ENCODE results near the gene TDP2. TPM values are rescaled to one million over a fixed set of nuclear protein-coding genes. Genes with fewer than 3 reads are reported as not detected.

The TDP2 gene
- total RNA-seq, 1 donor from 2014 or later: 11.5 TPM

DNA sequence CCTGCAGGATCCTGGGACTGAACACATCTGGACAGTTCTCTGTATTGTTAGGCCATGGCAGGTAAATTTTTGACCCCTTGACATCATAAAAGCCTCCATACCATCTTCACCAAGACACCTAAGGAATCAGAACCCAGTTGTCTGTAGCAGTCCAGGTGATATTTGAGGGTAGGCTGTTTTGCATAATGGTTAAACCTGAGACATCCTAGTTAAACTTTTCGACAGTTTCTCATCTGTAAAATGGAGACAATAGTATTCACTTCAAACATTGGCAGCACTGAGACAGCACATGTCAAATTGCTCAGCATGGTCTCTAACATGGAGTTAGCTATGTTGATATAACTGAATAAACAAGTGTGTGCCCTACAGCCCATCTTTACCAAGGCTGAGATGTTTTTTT is 27.5 kb upstream of the TDP2 start:
- H3K36me3 ChIP-seq (ENCODE audit: control insufficient read depth in 3 of 3, insufficient read depth in 3 of 3, low read length in 3 of 3): peaks cover 0 to 11% (median 6%) of the 10 kb centered on the region in 3 donors
- H3K27me3 ChIP-seq (ENCODE audit: control insufficient read depth in 3 of 3, insufficient read depth in 3 of 3, low read length in 3 of 3): no peaks in the 10 kb centered on the region
- no peak overlapping the region for H3K9ac ChIP-seq (ENCODE audit: low read depth in 1 of 3, low read length in 3 of 3)
- no peak overlapping the region for H3K4me3 ChIP-seq (ENCODE audit: low read length in 3 of 3)
- H3K4me1 ChIP-seq (ENCODE audit: control insufficient read depth in 3 of 3, insufficient read depth in 3 of 3, low read length in 3 of 3): no peaks in the 10 kb centered on the region
- no peak overlapping the region for H3K27ac ChIP-seq (ENCODE audit: low read depth, low read length)
- no peaks in the 10 kb centered on the region for H3K9me3 ChIP-seq (ENCODE audit: control insufficient read depth in 3 of 3, low read length in 3 of 3)

DNA sequence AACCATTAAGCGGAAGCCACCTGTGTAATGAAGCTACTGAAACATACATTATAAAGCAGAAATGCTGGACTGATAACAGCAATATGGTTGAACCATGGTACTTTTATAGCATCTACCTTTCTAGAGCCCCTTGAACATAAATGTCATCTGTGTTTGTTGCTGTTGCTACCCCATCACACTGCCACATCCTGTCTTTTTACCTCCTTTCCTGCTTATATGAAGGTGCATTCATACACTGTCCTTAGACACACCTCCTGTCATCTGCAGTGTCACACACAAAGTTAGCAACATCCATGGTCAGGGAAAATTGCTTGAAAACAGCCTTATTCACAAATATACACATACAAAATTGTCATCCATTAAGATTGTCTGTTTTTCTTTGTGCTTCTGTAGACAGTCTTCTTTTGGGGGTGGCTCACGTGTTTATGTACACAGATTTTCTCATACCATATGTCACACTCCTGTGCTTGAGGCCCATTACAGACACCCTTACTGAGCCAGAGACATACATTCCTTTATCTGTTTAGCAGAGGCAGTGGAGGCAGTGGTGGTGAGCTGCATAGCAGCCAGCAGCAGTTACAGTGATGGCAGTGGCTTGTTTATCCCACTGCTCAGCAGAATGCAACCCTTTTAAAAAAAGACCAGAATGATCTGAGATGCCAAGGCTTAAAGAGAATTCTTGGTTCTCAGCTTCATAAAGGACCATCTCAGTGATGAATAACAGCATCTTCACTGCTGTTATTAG is 26.3 kb upstream of the TDP2 start:
- H3K27ac ChIP-seq (ENCODE audit: low read depth, low read length): no peak overlapping the region
- H3K27me3 ChIP-seq (ENCODE audit: control insufficient read depth in 3 of 3, insufficient read depth in 3 of 3, low read length in 3 of 3): no peaks in the 10 kb centered on the region
- no peak overlapping the region for H3K9ac ChIP-seq (ENCODE audit: low read depth in 1 of 3, low read length in 3 of 3)
- H3K4me3 ChIP-seq (ENCODE audit: low read length in 3 of 3): no peak overlapping the region
- H3K36me3 ChIP-seq (ENCODE audit: control insufficient read depth in 3 of 3, insufficient read depth in 3 of 3, low read length in 3 of 3): peaks cover 0 to 4% (median 3%) of the 10 kb centered on the region in 3 donors
- no peaks in the 10 kb centered on the region for H3K9me3 ChIP-seq (ENCODE audit: control insufficient read depth in 3 of 3, low read length in 3 of 3)
- H3K4me1 ChIP-seq (ENCODE audit: control insufficient read depth in 3 of 3, insufficient read depth in 3 of 3, low read length in 3 of 3): no peaks in the 10 kb centered on the region

DNA sequence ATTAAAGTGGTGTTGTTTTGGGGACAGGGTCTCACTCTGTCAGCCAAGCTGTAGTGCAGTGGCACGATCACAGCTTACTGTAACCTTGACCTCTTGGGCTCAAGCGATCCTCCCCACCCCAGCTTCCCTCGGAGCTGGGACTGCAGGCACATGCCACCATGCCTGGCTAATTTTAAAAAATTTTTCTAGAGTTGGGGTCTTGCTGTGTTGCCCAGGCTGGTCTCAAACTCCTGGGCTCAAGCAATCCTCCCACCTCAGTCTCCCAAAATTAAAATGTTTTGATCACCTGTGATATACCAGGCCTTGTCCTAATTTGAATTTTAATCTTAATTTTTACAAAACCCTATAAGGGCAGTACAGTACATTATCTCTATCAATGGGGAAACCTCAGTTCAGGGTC is 25.7 kb upstream of the TDP2 start:
- no peaks in the 10 kb centered on the region for H3K27me3 ChIP-seq (ENCODE audit: control insufficient read depth in 3 of 3, insufficient read depth in 3 of 3, low read length in 3 of 3)
- H3K9me3 ChIP-seq (ENCODE audit: control insufficient read depth in 3 of 3, low read length in 3 of 3): no peaks in the 10 kb centered on the region
- no peak overlapping the region for H3K4me3 ChIP-seq (ENCODE audit: low read length in 3 of 3)
- H3K9ac ChIP-seq (ENCODE audit: low read depth in 1 of 3, low read length in 3 of 3): no peak overlapping the region
- H3K27ac ChIP-seq (ENCODE audit: low read depth, low read length): no peak overlapping the region
- no peaks in the 10 kb centered on the region for H3K36me3 ChIP-seq (ENCODE audit: control insufficient read depth in 3 of 3, insufficient read depth in 3 of 3, low read length in 3 of 3)
- H3K4me1 ChIP-seq (ENCODE audit: control insufficient read depth in 3 of 3, insufficient read depth in 3 of 3, low read length in 3 of 3): no peaks in the 10 kb centered on the region

DNA sequence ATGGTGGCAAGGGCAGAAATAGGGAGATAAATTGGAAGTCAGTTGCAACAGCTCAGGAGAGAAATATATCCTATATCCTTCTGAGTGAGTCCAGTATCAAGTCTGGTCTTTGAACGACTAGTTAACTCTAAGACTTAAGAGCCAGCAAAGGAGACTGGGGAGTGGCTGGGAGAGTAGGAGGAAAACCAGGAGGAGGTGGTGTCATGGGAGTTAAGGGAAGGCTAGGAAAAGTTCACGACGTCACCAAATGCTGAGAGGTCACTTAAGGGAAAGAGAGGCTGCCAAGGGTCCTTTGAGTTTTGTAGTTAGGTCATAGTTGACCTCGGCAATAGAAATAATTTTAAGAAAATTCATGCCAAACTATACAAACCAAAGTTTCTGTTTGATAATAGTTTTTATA is 25.3 kb upstream of the TDP2 start:
- Histone ChIP-seq H3K27me3 (ENCODE audit: control insufficient read depth in 3 of 3, insufficient read depth in 3 of 3, low read length in 3 of 3) (no peaks in the 10 kb centered on the region), H3K36me3 (ENCODE audit: control insufficient read depth in 3 of 3, insufficient read depth in 3 of 3, low read length in 3 of 3) (no peaks in the 10 kb centered on the region), H3K4me1 (ENCODE audit: control insufficient read depth in 3 of 3, insufficient read depth in 3 of 3, low read length in 3 of 3) (no peaks in the 10 kb centered on the region), H3K9me3 (ENCODE audit: control insufficient read depth in 3 of 3, low read length in 3 of 3) (no peaks in the 10 kb centered on the region), H3K27ac (ENCODE audit: low read depth, low read length) (no peak overlapping the region), H3K4me3 (ENCODE audit: low read length in 3 of 3) (no peak overlapping the region), H3K9ac (ENCODE audit: low read depth in 1 of 3, low read length in 3 of 3) (no peak overlapping the region)

DNA sequence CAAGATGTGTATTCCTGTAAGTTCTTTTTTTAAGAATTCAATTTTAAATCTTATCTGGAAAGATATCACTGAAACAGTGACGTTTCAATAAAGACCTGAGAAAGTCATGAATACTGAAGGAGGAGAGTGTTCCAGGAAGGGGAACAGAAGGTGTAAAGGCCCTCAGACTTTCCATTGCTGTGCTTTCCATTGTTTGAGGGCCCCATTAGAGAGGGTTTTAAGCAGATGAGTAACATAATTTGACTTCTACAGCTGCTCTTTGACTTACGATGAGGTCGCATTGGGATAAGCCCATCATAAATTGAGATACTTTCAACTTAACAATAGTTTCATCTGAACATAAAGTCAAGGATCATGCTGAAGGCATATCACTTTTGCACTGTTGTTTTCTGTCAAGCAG is 24.9 kb upstream of the TDP2 start:
- Histone ChIP-seq H3K9ac (ENCODE audit: low read depth in 1 of 3, low read length in 3 of 3) (no peak overlapping the region), H3K4me3 (ENCODE audit: low read length in 3 of 3) (no peak overlapping the region), H3K36me3 (ENCODE audit: control insufficient read depth in 3 of 3, insufficient read depth in 3 of 3, low read length in 3 of 3) (no peaks in the 10 kb centered on the region), H3K9me3 (ENCODE audit: control insufficient read depth in 3 of 3, low read length in 3 of 3) (no peaks in the 10 kb centered on the region), H3K27me3 (ENCODE audit: control insufficient read depth in 3 of 3, insufficient read depth in 3 of 3, low read length in 3 of 3) (no peaks in the 10 kb centered on the region), H3K4me1 (ENCODE audit: control insufficient read depth in 3 of 3, insufficient read depth in 3 of 3, low read length in 3 of 3) (no peaks in the 10 kb centered on the region), H3K27ac (ENCODE audit: low read depth, low read length) (no peak overlapping the region)

DNA sequence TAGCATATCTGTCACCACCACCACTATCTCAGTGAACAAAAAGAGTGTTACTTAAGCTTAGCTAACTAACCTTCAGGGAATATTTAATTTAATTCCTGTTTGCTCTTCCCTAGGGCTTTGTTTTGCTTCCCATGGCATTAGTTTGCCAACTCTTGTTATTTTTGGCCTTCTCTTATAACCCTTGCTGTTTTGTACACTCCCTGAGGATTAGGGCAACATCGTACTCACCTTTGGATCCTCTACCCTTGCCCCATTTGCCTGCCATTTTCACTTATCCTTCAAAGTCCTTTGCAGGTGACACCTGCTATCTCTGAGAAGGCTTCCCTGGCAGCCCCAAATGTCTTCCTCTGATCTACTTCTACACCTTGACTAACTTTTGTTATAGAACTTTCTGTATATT is 23.9 kb upstream of the TDP2 start:
- Histone ChIP-seq H3K4me3 (ENCODE audit: low read length in 3 of 3) (no peak overlapping the region), H3K9ac (ENCODE audit: low read depth in 1 of 3, low read length in 3 of 3) (no peak overlapping the region), H3K27me3 (ENCODE audit: control insufficient read depth in 3 of 3, insufficient read depth in 3 of 3, low read length in 3 of 3) (no peaks in the 10 kb centered on the region), H3K9me3 (ENCODE audit: control insufficient read depth in 3 of 3, low read length in 3 of 3) (no peaks in the 10 kb centered on the region), H3K36me3 (ENCODE audit: control insufficient read depth in 3 of 3, insufficient read depth in 3 of 3, low read length in 3 of 3) (no peaks in the 10 kb centered on the region), H3K27ac (ENCODE audit: low read depth, low read length) (no peak overlapping the region), H3K4me1 (ENCODE audit: control insufficient read depth in 3 of 3, insufficient read depth in 3 of 3, low read length in 3 of 3) (no peaks in the 10 kb centered on the region)

DNA sequence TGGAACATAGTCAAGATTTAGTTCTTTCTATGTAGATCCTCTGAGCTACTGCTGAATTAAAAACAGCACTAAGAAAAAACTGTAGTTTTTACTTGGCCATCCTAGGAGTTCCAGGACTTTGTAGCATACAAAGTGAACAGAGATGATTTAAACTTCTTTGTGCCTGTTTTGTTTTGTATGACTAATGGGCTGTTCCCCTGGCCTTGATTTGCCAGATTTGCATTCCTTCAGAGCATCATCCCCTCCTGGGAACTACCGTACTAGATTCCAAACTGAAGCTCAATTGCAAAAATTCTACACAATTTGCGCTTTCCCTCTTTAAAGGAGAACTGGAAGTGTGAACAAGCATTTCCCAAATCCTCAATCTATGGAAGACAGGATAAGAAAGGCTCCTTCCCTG is 23.3 kb upstream of the TDP2 start:
- Histone ChIP-seq H3K27ac (ENCODE audit: low read depth, low read length) (no peak overlapping the region), H3K9ac (ENCODE audit: low read depth in 1 of 3, low read length in 3 of 3) (no peak overlapping the region), H3K4me1 (ENCODE audit: control insufficient read depth in 3 of 3, insufficient read depth in 3 of 3, low read length in 3 of 3) (no peaks in the 10 kb centered on the region), H3K9me3 (ENCODE audit: control insufficient read depth in 3 of 3, low read length in 3 of 3) (no peaks in the 10 kb centered on the region), H3K4me3 (ENCODE audit: low read length in 3 of 3) (no peak overlapping the region), H3K36me3 (ENCODE audit: control insufficient read depth in 3 of 3, insufficient read depth in 3 of 3, low read length in 3 of 3) (no peaks in the 10 kb centered on the region), H3K27me3 (ENCODE audit: control insufficient read depth in 3 of 3, insufficient read depth in 3 of 3, low read length in 3 of 3) (no peaks in the 10 kb centered on the region)

DNA sequence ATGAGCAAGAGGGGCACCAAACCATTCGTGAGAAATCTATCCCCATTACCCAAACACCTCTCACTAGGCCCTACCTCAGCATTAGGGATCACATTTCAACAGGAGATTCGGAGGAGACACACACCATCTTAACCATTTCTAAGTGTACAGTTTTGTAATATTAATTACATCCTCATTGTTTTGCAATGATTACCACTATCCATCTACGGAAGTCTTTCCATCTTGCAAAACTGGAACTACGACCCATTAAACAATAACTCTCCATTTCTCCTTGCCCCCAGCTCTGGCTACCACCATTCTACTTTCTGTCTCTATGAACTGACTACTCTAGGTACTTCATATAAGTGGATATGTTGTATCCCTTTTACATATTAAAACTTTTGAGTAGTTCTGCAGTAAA is 20.2 kb upstream of the TDP2 start:
- no peak overlapping the region for H3K4me3 ChIP-seq (ENCODE audit: low read length in 3 of 3)
- H3K9me3 ChIP-seq (ENCODE audit: control insufficient read depth in 3 of 3, low read length in 3 of 3): no peaks in the 10 kb centered on the region
- no peaks in the 10 kb centered on the region for H3K27me3 ChIP-seq (ENCODE audit: control insufficient read depth in 3 of 3, insufficient read depth in 3 of 3, low read length in 3 of 3)

DNA sequence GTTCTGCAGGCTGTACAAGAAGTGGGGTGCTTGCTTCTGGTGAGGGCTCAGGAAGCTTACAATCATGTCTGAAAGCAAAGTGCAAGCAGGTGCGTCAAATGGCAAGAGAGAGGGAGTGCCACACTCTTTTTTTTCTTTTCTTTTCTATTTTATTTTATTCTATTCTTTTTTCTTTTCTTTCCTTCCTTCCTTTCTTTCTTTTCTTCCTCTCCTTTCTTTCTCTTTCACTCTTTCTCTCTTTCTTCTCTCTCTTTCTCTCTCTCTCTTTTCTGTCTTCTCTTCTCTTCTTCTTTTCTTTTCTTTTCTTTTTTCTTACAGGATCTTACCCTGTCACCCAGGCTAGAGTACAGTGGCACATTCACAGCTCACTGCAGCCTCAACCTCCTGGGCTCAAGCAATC is 19.7 kb upstream of the TDP2 start:
- no peaks in the 10 kb centered on the region for H3K36me3 ChIP-seq (ENCODE audit: control insufficient read depth in 3 of 3, insufficient read depth in 3 of 3, low read length in 3 of 3)
- no peak overlapping the region for H3K4me3 ChIP-seq (ENCODE audit: low read length in 3 of 3)
- no peaks in the 10 kb centered on the region for H3K27me3 ChIP-seq (ENCODE audit: control insufficient read depth in 3 of 3, insufficient read depth in 3 of 3, low read length in 3 of 3)

More for the DNA sequence above, 20.2 kb upstream of the TDP2 start:
- no peak overlapping the region for H3K27ac ChIP-seq (ENCODE audit: low read depth, low read length)
- no peaks in the 10 kb centered on the region for H3K4me1 ChIP-seq (ENCODE audit: control insufficient read depth in 3 of 3, insufficient read depth in 3 of 3, low read length in 3 of 3)
- no peak overlapping the region for H3K9ac ChIP-seq (ENCODE audit: low read depth in 1 of 3, low read length in 3 of 3)
- H3K36me3 ChIP-seq (ENCODE audit: control insufficient read depth in 3 of 3, insufficient read depth in 3 of 3, low read length in 3 of 3): no peaks in the 10 kb centered on the region

DNA sequence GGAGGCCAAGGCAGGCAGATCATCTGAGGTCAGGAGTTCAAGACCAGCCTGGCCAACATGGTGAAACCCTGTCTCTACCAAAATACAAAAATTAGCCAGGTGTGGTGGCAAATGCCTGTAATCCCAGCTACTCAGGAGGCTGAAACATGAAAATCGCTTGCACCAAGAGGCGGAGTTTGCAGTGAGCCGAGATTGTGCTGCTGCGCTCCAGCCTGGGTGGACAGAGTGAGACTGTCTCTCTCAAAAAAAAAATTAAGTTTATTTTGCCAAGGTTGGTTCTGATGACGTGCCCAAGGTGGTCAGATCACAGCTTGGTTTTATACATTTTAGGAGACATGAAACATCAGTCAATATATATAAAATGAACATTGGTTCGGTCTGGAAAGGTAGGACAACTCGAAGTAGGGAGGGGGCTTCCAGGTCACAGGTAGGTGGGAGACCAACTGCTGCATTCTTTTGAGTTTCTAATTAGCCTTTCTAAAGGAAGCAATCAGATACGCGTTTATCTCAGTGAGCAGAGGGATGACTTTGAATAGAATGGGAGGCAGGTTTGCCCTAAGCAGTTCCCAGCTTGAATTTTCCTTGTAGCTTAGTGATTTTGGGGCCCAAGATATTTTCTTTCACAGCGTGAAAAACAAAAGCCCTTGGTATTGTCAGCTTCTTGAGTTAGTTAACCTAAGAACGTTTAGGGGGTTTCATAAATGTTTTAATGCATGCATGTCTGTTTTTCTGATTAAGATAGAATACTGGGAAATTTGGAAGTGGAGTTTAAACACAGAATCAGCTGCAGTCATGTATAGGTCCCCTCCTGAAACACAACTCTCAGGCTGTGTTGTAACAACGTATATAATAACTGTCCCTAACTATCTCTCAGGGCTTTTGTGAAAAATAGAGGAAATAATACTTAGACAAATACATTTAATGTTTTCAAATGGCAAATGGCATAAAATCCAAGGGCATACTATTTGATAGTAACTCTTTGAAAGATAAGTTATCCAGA is 16.9 kb upstream of the TDP2 start:
- Histone ChIP-seq H3K4me1 (ENCODE audit: control insufficient read depth in 3 of 3, insufficient read depth in 3 of 3, low read length in 3 of 3) (no peaks in the 10 kb centered on the region), H3K27me3 (ENCODE audit: control insufficient read depth in 3 of 3, insufficient read depth in 3 of 3, low read length in 3 of 3) (no peaks in the 10 kb centered on the region), H3K27ac (ENCODE audit: low read depth, low read length) (no peak overlapping the region), H3K4me3 (ENCODE audit: low read length in 3 of 3) (no peak overlapping the region), H3K9me3 (ENCODE audit: control insufficient read depth in 3 of 3, low read length in 3 of 3) (no peaks in the 10 kb centered on the region), H3K9ac (ENCODE audit: low read depth in 1 of 3, low read length in 3 of 3) (no peak overlapping the region), H3K36me3 (ENCODE audit: control insufficient read depth in 3 of 3, insufficient read depth in 3 of 3, low read length in 3 of 3) (no peaks in the 10 kb centered on the region)

More for the DNA sequence above, 19.7 kb upstream of the TDP2 start:
- Histone ChIP-seq H3K9me3 (ENCODE audit: control insufficient read depth in 3 of 3, low read length in 3 of 3) (no peaks in the 10 kb centered on the region), H3K9ac (ENCODE audit: low read depth in 1 of 3, low read length in 3 of 3) (no peak overlapping the region), H3K4me1 (ENCODE audit: control insufficient read depth in 3 of 3, insufficient read depth in 3 of 3, low read length in 3 of 3) (no peaks in the 10 kb centered on the region), H3K27ac (ENCODE audit: low read depth, low read length) (no peak overlapping the region)

Measured in skeletal muscle tissue (tissue), 4 donors.